Stimulated activated CD4-positive, alpha-beta T cell treated with anti-CD3 and anti-CD28 coated beads, Interleukin-4, amount 100 ng/mL, for 4 hours (primary cell): ENCODE measurements around the gene SYCN.
"Not testable (repeated sequence)": the region's sequence is repeated elsewhere in the genome, so short reads cannot be mapped to it uniquely, and the experiment has no call there.

Source experiments
- DNase-seq, 2 experiments: peaks; one replicate each; pipeline ENCODE4 v3.0.0-alpha.2; 2020

Gene SYCN

DNA sequence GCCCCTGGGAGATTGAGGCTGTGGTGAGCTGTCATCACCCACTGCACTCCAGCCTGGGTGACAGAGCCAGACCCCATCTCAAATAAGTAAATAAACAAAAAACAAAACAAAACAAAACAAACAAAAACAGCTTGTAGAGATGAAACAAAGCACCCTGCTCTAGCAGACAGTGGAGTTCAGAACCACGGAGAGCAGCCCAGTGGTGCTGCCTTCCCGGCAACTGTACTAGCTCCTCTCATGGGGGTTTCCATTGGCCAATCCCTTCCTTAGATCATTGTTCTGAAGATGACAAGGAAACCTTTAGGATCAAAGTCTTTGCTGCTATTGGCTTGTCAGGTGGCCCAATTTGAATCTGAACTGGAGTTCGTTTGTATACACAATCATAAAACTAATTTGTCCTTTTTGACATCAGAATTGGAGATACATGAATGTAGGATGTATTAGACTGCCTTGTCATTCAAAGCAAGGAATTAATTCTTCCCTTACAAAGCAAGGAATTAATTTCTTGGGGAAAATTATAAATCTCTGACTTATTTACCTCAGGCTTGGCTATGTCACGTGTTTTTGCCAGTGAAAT is 19.7 kb upstream of the SYCN start:
- DNase-seq, result no peak

DNA sequence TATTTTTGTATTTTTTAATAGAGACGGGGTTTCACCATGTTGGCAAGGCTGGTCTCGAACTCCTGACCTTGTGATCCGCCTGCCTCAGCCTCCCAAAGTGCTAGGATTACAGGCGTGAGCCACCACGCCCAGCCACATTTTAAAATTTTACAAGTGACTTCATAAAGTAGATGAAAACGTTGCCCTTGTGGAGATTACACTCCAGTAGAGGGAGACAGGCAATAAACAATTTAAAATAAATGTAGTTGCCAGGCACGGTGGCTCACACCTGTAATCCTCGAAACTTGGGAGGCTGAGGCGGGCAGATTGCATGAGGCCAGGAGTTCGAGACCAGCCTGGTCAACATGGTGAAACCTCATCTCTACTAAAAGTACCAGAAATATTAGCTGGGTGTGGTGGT is 15.0 kb upstream of the SYCN start:
- DNase-seq, result not testable (repeated sequence)

DNA sequence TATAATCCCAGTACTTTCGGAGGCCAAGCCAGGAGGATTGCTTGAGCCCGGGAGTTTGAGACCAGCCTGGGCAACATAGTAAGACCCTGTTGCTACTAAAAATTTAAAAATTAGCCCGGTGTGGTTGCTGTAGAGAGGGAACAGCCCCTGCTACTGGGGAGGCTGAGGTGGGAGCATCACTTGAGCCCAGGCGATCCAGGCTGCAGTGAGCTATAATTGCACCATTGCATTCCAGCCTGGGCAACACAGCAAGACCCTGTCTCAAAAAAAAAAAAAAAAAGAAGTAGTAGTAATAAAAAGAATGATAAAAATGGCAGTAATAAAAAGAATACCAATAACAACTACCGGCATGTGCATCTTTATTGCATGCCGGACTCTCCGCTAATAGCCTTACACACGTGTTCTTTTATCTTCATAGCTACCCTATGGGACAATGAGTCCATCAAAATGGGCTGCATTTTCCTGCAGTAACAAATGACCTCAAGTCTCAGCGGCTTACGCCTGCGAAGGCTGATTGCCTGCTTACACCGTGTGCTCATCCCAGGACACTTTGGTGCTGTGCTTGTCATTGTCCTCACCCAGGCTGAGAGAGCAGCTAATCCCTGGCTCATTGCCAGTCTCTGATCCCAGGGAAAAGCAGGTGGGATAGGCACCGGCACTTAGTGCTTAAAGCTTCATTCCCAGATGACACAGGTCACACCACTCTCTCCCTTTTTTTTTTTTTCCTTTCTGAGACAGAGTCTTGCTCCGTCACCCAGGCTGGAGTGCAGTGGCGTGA is 14.4 kb upstream of the SYCN start:
- no peak for DNase-seq

DNA sequence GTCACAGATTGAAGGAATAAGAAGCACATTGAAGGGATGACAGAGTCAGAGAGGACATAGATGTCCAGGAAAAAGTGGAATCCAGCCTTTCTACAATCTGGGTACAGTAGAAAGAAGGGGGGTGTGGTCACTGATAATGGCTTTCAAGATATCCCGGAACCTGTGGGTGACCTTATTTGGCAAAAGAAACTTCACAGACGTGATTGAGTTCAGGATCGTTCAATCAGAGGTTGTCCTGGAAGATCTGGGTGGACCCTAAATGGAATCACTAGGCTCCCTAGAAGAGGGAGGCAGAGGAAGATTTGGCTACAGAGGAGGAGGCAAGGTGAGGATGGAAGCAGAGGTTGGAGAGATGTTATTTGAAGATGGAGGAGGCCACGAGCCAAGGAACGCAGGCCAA is 13.0 kb upstream of the SYCN start:
- DNase-seq, result no peak

DNA sequence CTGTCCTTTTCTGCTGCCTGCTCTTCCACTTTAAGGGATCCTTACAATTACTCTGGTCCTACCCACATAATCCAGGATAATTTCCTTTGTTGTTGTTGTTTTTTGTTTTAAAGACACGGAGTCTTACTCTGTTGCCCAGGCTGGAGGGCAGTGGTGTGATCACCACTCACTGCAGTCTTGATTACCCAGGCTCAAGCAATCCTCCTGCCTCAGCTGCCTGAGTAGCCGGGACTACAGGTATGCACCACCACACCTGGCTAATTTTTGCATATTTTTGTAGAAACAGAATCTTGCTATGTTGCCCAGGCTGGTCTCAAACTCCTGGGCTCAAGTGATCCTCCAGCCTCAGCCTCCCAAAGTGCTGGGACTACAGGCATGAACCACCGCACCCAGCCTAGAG is 11.3 kb upstream of the SYCN start:
- not testable (repeated sequence) for DNase-seq

DNA sequence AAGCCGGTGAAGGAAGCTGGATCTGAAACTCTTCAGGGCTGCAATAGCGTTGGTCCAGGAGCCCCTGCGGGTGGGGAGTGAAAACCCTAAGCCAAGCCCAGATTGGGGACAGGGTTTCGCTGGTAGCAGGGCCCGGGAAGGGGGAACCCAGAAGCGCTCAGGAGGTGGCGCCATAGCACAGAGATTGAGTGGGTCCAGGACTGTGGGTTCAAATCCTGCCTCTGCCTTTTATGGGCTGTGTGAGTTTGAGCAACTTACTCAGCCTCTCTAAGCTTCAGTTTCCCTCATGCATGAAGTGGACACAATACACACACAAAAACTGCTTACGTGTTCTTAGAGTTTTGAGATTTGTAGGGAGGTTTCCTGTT is 8.3 kb upstream of the SYCN start:
- DNase-seq, result peak; percentile 39 to 55

DNA sequence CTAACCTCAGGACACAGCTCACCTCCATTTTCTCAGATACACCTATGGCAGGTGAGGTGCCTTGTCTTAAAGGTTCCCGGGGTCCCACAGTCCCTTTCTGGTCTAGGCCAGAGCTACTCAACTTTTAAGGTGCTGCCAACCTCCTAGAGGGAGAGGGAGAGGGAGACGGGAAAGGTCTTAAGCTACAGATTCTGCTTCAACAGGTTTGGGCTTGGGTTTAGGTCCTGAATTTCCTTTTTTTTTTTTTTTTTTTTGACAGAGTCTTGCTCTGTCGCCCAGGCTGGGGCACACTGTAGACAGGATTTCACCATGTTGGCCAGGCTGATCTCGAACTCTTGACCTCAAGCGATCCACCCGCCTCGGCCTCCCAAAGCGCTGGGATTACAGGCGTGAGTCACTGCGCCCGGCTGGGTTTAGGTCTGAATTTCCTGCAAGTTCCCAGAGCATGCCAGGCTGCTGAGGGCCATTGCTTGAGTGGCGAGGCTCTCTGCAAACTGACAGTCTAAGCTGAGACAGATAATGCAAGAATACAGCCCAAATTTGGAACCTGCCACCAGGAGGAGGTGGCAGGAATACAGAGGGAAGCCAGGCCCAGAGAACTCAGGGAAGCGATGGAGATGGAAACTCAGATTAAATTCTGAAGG is 7.8 kb upstream of the SYCN start:
- no peak for DNase-seq

DNA sequence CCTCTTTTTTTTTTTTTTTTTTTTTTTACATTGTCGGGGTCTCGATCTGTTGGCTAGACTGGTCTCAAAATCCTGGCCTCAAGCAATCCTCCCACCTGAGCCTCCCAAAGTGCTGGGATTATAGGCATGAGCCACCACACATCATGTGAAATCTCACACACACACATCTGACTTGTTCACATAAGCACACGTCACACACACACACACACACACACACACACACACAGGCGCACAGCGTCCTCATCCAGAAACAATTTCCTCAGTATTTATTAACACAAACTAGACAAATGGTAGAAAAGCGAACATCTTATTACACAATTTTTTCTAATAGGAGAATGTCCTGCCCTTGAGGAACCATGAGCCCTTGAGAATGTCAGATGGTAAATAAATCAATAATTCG is 5.1 kb upstream of the SYCN start:
- no peak for DNase-seq

DNA sequence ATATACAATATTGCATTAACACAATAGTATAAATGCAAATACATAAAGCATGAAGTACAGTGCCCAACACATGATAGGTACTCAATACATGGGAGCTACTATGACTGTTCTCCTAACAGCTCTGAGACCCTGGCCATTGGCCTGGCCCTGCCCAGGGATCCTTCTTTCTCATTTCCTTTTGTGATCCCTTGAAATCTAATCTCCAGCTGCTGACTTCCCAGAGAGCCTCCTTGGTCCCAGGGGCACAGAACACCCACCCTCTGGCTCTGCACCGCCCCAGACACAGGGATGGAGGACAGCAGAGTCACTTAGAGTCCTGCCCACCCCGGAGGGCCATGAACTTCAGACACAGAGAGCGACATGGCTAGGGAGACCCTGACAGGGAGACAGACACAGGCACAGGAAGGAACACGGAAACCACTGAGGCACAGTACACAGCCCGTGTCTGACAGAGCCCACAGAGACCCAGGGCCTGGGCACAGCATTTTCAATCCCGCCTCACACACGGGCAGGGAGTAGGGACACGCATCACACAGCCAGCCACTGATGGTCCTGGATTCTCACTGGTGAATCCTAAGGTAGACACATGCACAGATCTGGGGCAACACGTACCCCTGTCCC is 4.2 kb upstream of the SYCN start:
- no peak for DNase-seq

DNA sequence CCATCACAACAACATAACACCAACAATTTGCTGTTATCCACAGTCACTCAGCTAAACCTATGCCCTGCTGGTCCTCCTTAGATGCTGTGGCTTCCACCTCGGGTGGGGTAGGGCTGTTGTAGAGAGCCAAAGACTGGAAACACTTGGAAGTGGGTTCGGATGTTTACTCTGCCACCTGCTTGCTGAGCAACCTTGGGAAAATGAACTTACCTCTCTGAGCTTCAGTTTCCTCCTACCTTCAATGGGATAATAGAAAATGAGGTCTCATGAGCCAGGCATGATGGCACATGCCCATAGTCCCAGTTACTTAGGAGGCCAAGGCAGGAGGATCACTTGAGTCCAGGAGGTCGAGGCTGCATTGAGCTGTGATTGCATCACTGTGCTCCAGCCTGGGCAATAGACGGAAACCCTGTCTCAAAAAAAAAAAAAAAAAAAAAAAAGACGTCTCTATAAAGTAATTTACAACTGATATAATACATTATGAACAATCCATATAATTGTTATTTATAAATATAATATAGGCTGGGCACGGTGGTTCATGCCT is 3.3 kb upstream of the SYCN start:
- DNase-seq, result no peak

DNA sequence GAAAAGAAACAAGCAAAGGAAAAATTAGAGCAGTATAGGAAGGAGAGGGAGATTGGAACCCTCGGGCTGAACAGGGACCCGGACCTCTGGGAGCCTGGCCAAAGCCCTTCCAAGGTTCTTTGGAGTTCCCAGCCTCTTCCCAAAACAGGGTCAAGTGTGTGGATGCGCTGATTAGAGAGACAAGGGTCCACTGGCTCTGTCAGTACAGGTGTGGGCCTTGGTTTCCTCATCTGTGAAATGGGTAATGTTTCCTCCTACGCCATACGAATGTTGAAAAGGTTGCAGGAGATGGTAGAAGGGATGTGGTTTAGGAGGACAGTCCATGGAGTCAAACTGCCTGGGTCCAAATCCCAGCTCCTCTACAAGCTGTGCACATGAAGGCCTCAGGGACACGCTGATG is 2.1 kb upstream of the SYCN start:
- no peak for DNase-seq

DNA sequence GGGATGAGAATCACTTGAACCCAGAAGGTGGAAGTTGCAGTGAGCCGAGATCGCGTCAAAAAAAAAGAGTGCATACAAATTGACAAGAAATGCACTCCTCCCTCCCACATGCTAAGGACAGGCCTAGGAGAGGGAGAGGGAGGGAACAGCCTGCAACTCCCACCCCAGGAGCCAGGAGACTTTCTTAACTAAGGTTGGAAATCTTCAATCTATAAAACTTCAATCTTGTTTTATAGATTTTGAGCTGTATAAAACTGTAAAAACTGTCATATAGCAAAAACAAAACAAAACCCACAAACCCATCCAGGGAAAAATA is 1.3 kb upstream of the SYCN start:
- no peak for DNase-seq

DNA sequence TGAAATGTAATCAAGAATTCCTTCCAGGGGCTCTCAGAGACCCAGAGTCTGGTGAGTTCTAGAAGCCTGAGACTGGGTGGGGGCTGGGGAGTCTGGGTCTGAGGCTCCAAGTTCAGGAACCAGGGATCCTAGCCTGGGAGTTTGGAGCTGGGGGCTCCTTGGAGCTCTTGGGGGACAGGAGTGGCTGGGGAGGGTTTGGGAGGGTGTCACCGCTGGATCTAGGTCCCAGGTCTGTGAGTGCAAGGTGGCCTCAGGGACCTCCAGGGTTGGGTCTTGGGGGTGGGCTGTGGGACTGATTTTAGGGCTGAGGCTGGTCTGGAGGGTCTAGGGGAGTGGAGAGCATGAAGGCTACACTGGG is 1.1 kb downstream of the SYCN start:
- no peak for DNase-seq

DNA sequence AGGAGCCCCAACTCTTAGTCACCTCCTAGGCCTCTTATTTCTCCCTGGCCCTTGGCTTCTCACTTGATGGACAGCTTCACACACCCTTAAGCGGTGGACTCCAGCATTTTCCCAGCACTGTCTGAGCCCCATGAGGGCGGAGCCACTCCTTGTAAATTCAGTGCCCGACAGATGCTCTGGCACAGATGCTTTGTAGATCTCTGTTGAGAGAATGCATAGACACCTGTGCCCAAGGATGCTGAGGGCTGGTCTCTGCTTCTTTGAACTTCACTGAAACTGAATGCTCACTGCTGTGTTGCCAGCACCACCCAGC is 3.3 kb downstream of the SYCN start:
- no peak for DNase-seq

DNA sequence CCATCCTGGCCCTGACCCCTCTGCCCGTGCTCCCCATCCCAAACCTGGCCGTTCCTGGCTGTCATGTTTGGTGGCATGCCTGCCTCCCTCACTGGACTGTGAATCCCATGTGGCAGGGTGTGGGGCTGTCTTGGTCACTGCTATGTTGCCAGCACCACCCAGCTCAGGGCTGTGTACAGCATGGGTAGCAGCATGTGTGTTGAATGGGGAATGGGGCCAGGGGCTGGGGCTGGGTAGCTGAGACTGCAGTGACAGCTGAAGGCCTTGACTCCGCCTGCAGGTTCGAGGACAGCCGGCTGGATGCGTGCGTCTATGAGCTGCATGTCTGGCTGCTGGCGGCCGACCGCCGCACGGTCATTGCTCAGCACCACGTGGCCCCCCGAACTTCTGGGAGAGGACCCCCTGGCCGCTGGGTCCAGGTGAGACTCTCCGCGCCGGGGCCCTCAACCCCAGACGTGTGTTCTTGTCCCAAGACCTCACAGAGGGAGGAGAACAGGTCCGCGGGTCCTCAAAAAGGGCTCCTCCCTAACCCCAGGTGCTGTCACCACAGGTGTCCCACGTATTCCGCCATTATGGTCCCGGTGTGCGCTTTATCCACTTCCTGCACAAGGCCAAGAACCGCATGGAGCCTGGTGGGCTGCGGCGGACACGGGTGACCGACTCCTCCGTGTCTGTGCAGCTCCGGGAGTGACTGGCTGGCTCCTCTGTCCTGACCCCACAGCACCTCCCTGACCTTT is 3.8 kb downstream of the SYCN start:
- no peak for DNase-seq

DNA sequence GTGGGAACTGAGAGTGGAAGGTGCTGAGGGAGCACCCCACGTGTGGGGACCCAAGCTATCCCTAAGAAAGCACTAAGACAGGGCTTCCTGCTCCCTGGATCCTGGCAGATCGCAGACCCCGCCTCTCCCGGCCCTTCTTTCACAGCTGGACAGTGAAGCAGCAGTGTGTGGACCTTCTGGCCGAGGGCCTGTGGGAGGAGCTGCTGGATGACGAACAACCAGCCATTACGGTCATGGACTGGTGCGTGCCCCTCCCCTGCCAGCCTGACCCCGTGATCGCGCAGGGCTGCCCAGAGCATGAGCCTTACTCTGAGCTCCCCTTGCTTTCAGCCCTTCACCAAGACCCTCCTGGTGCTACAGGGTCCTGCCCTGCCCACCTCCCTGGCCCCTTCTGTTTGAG is 5.0 kb downstream of the SYCN start:
- no peak for DNase-seq

DNA sequence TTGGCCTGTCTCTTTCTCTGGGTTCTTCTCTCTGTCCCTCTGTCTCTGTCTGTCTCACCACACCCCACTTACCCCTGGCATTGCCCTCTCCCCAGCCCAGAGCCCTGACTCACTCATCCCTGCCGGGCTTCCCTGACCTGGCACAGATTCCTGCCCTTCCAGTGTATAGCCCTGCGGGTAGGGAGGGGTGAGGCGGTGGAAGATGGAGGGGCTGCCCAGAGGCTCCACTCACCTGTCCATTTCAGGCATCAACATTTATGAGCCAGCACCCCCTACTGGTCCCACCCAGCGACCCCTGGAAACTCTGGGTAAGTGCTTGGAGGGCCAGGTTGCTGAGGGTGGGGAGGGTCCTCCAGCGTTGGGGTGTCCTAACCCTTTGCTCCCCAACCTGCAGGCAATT is 6.3 kb downstream of the SYCN start:
- DNase-seq, result no peak

DNA sequence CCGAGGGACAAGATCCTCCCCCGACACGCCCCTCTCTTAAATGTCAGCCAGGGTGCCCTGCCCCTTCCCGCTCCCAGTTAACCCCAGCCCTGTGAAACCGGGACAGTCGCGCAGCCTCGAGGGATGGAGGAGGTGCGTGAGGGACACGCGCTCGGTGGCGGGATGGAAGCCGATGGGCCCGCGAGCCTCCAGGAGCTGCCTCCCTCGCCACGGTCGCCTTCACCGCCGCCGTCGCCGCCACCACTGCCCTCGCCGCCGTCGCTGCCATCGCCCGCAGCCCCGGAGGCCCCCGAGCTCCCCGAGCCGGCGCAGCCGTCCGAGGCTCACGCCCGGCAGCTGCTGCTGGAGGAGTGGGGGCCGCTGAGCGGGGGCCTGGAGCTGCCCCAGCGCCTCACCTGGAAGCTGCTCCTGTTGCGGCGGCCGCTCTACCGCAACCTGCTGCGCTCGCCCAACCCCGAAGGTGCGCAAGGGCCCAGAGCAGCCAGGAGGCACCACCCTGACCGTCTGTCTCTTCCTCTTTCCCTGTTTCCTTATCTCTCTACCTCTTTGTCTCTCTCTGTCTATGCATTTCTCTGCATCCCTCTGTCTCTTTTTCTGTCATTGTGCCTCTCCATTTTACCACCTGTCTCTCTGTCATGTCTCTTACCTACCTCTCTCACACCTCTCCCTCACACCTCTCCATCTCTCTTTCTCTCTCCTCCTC is 7.1 kb downstream of the SYCN start, which contains the start of gene NCCRP1:
NCCRP1 (plus strand) TSS at position 105 of the 703 bp plus-strand sequence; CDS start at position 124, 19 bp downstream.
- no peak for DNase-seq

DNA sequence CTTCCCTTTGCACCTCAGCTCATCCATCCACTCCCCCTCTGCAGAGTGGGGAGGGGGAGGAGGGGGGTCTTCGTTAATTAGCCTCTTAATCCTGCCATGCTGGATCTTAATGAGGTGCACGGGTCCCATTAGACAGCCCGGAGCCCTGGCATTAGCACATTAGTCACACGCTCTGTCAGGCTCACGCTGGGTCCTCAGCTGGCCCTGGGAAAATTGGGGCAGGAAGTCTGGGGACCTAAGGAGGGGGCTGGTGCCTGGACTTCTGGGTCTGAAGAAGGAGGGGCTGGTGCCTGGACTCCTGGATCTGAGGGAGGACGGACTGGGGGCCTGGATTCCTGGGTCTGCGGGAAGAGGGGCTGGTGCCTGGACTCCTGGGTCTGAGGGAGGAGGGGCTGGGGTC is 7.7 kb downstream of the SYCN start:
- DNase-seq, result no peak

DNA sequence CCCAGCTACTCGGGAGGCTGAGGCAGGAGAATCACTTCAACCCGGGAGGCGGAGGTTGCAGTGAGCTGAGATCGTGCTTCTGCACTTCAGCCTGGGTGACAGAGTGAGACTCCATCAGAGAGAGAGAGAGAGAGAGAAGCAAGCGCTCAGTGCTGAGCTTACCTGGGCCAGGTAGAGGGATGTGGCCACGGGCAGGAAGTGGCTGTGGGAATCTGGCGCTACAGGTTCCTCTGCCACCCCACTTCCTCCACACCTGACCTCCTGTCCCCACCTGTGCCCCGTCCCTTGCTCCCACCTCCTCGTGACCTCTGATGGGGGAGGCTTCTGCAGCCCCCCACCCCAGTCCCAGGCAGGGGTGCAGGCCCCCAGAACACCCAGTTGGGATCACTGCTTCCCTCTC is 8.3 kb downstream of the SYCN start:
- DNase-seq, result no peak

DNA sequence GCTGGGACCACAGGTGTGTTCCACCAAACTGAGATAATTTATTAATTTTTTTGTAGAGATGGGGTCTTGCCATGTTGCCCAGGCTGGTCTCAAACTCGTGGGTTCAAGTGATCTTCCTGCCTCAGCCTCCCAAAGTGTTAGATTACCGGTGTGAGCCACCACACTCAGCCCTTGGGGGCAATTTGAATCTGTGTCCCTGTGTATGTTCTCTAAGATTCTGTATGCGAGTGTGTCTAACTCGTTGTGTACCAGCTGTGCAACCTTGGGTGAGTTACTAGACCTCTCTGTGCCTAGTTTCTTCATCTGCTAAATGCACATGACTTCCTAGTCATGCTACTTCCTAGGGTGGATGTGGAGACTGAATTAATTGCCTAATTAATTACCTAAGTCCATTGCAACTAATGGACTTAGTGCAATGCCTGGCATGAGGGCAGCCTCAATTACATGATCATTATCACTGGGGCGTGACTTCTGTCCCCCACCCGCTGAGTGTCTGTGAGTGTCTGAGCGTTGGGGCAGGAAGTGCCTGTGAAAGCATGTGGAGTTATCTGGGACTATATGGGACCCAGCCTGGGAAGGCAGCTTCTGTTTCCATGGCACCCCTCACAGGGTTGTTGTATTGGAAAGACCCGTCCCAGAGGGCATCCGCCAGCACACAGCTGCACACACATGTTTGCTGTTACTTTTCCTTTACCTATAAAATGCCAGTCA is 9.1 kb downstream of the SYCN start:
- DNase-seq, result no peak

DNA sequence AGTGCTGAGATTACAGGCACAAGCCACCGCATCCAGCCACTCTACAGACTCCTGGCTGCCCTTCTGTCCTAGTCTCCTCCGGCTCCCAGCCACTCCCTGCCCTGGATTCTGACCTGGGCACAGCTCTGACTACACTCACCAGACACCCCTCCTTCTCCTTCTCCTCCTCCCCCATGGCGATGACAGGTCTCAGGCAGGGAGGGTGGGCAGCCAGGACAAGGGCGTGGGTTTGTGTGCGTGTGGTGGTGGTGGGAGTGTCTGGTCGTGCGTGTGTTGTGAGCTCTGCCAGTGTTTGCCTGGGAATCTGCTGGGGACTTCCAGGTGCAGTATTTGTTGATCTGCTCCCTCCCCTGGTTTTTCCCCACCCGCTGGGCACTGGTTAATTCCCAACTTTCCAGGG is 10.3 kb downstream of the SYCN start:
- DNase-seq, result no peak
